Measurements from ENCODE around the gene SNIP1. TPM values are rescaled to one million over a fixed set of nuclear protein-coding genes. Genes with fewer than 3 reads are reported as not detected.
A peak's percentile ranks its signal among the peaks of the same experiment; 100 is the strongest.

SNIP1 gene, protein sequence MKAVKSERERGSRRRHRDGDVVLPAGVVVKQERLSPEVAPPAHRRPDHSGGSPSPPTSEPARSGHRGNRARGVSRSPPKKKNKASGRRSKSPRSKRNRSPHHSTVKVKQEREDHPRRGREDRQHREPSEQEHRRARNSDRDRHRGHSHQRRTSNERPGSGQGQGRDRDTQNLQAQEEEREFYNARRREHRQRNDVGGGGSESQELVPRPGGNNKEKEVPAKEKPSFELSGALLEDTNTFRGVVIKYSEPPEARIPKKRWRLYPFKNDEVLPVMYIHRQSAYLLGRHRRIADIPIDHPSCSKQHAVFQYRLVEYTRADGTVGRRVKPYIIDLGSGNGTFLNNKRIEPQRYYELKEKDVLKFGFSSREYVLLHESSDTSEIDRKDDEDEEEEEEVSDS
- 10 to 100 TPM; 57.9 to 64.7 TPM for total RNA-seq
- 7.7 TPM for polyA plus RNA-seq (2013, experiment 1 of 2)
- 8.5 TPM for polyA plus RNA-seq (2013, experiment 2 of 2)
- total RNA-seq, result 27.8 to 91.6 (median 52.6) reads per million in 172 experiments

DNA sequence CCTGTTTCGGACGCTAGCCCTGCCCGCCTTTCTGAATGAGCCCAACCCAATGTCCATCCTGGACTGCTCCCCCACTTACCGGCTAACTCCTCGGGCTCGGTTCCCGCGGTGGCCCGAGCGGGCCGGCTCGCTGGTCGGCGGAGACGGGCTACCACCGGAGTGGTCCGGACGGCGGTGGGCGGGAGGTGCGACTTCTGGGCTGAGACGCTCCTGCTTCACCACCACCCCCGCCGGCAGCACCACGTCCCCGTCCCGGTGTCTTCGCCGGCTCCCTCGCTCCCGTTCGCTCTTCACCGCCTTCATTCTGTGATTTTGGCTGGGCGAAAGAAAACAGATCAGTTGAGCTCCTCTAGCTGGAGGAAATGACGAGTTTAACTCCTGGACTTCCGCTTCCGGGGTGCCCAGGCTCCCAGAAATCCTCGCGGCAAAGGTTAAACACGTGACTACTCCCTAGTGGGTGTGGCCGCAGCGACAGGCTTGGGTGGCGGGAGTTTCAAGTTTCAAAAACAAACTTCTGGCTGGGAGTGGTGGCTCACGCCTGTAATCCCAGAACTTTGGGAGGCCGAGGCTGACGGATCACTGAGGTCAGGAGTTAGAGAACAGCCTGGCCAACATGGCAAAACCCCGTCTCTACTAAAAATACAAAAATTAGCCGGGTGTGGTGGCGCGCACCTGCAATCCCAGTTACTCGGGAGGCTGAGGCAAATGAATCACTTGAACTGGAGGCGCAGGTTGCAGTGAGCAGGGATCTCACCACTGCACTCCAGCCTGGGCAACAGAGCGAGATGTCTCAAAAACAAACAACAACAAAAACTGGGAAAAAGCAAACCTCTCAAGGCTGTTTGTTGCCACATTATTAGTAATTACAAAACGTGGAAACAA, at the start of gene SNIP1:
Gene SNIP1, minus strand, starts transcription at position 367 of the 882 bp plus-strand sequence. Its CDS starts 64 bp downstream, at position 303.
- Mint-ChIP-seq H3K27ac (peak within 1 kb of the TSS; percentile 92), H3K4me1 (ENCODE audit: low read depth) (peaks cover 45% of the 10 kb centered on the region), H3K9me3 (no peaks in the 10 kb centered on the region), H3K4me3 (peak within 1 kb of the TSS; percentile 99), H3K36me3 (ENCODE audit: low read depth) (peaks cover 44% of the 10 kb centered on the region), H3K27me3 (peaks cover 4% of the 10 kb centered on the region)
- TF ChIP-seq CTCF (IDR thresholded peaks at IDR 0.05), result no peak
- ChIA-PET CTCF (interaction anchor here (1.4 kb wide), 1 partner anchor 39 kb away, joined by 8 read pairs; the partner anchor contains the start of gene MEAF6), POLR2A (interaction anchor here (0.6 to 3.5 kb wide), 16 partner anchors 35 to 1331 kb away, joined by 3 to 37 read pairs (median 4); partner anchors contain the start of genes CDCA8, GNL2, INPP5B and MEAF6)
- Histone ChIP-seq H3K36me3 (ENCODE audit: insufficient read depth, low read length) (peaks cover 28% of the 10 kb centered on the region), H3K27ac (ENCODE audit: low read depth in 1 of 2, low read length in 2 of 2) (peak within 1 kb of the TSS; percentile 83), H3K9me3 (ENCODE audit: control insufficient read depth in 1 of 2, insufficient read depth in 1 of 2, low read length in 2 of 2) (no peaks in the 10 kb centered on the region), H3K4me3 (ENCODE audit: low read length) (peak within 1 kb of the TSS; percentile 71), H3K4me1 (ENCODE audit: insufficient read depth, low read length) (peaks cover 19% of the 10 kb centered on the region), H3K27me3 (ENCODE audit: control insufficient read depth in 1 of 2, insufficient read depth in 2 of 2, low read length in 2 of 2) (no peaks in the 10 kb centered on the region)
- DNase-seq (peak; percentile 80 to 96 (median 88)), ATAC-seq (ENCODE audit: poor library complexity) (peak; percentile 98)
- intact Hi-C loops (cut with DNase I, micrococcal nuclease), result loop anchor here (1.0 to 5.0 kb wide), 9 partner anchors 39 to 255 kb away; partner anchors contain the start of genes GNL2 (in 1 of the 2), MEAF6 (in 1 of the 2) and YRDC (in 1 of the 2)

DNA sequence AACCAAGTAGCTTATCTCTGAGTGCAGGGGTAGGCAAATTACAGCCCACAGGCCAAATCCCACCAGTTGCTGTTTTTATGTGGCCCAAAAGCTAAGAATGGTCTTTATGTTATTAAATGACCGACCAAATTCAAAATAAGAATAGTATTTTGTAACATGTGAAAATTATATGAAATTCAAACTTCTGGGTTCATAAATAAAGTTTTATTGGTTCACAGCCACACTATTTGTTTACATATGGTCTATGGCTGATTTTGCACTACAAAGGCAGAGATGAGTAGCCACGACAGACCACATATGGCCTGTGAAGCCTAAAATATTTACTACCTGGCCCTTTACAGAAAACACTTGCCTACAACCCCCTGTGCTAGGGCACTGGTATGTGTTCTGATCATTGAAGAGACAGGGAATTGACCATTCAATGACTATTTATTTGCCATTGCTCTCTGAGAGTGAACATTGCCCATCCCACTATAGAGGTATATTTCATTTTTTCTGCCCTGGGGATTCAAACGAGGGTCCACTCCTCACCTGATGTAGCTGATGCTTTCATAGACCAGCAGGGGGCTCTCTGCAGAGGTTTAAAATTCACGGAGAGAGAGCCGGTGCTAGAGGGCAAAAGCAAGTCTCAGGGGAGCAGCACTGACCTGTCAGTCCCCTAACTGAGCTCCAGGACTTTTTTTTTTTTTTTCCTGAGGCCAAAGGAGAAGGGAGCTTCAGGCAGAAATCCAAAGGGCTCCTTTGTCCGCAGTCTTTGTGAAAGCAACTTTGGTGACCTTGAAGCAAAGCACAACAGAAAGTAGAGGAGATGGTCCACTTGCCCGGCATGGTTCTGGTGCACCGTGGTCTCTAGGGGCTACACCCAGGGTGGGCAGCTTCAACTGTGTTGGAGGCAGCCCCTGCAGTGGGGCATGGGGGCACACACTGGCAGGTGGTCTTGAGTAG, 48.9 kb upstream of the SNIP1 start:
- no peaks in the 10 kb centered on the region for H3K9me3 ChIP-seq (ENCODE audit: control insufficient read depth in 1 of 2, insufficient read depth in 1 of 2, low read length in 2 of 2)
- peak in 12 of 14 experiments; percentile 6 to 71 (median 26) for DNase-seq
- no peak overlapping the region for H3K4me3 ChIP-seq (ENCODE audit: low read length)
- peak; percentile 74 for ATAC-seq (ENCODE audit: poor library complexity)
- H3K27me3 ChIP-seq (ENCODE audit: control insufficient read depth in 1 of 2, insufficient read depth in 2 of 2, low read length in 2 of 2), result no peaks in the 10 kb centered on the region
- no peaks in the 10 kb centered on the region for H3K4me1 Mint-ChIP-seq (ENCODE audit: low read depth)
- no peaks in the 10 kb centered on the region for H3K36me3 ChIP-seq (ENCODE audit: insufficient read depth, low read length)
- TF ChIP-seq CTCF (IDR thresholded peaks at IDR 0.05), result peak; percentile 87
- H3K27ac ChIP-seq (ENCODE audit: low read depth in 1 of 2, low read length in 2 of 2), result no peak overlapping the region
- ChIA-PET POLR2A (interaction anchor here (0.5 to 2.1 kb wide), 4 partner anchors 79 to 147 kb away, joined by 3 to 6 read pairs (median 3); a partner anchor contains a TSS), CTCF (interaction anchor here (0.5 to 3.1 kb wide), 14 partner anchors 9 to 1232 kb away, joined by 3 to 54 read pairs (median 3); partner anchors contain the start of gene CDCA8)
- peaks cover 11% of the 10 kb centered on the region for H3K27me3 Mint-ChIP-seq
- no peak overlapping the region for H3K4me3 Mint-ChIP-seq
- no peaks in the 10 kb centered on the region for H3K9me3 Mint-ChIP-seq
- no peaks in the 10 kb centered on the region for H3K36me3 Mint-ChIP-seq (ENCODE audit: low read depth)
- intact Hi-C loops (cut with DNase I, micrococcal nuclease), result loop anchor here (1.0 to 5.0 kb wide), 3 partner anchors 79 to 1234 kb away; no protein-coding TSS in a partner anchor
- peaks cover 7% of the 10 kb centered on the region for H3K4me1 ChIP-seq (ENCODE audit: insufficient read depth, low read length)
- H3K27ac Mint-ChIP-seq, result no peak overlapping the region

Data from CD4-positive, alpha-beta T cell (primary cell).